GM12878 (cell line): ENCODE data around the gene ARVCF.

Experiments
- ATF3 ChIP-seq: IDR thresholded peaks from 2 replicates; pipeline ENCODE4 v1.6.1; 2011; ENCODE audit warnings: low read depth, mild to moderate bottlenecking, low read length, moderate library complexity, borderline replicate concordance; ENCODE audit errors: extremely low read depth
- CHD1 ChIP-seq: IDR thresholded peaks from 2 replicates; pipeline ENCODE4 v1.6.1; 2012; ENCODE audit warnings: low read depth, low read length, improper control_type of control experiment
- CTCF ChIP-seq, 3 experiments: IDR thresholded peaks in 2 of 3; conservative IDR thresholded peaks in 1 of 3; 2 replicates each; pipeline ENCODE4 v1.5.1; 2011; ENCODE audit warnings: low read depth in 3 of 3, low read length in 3 of 3, mild to moderate bottlenecking in 3 of 3, control low read depth in 2 of 3, moderate library complexity in 2 of 3, inconsistent platforms in 1 of 3, mixed read lengths in 1 of 3; ENCODE audit not compliant: control insufficient read depth in 2 of 3, insufficient read depth in 1 of 3; ENCODE audit errors: extremely low read depth in 1 of 3
- EZH2 ChIP-seq: IDR thresholded peaks from 2 replicates; pipeline ENCODE4 v1.6.1; 2012; ENCODE audit warnings: low read depth, mild to moderate bottlenecking, control low read depth, inconsistent platforms, low read length, borderline replicate concordance; ENCODE audit not compliant: control insufficient read depth
- HDAC2 ChIP-seq: fragments of 200-600 bp; sonication (generic); IDR thresholded peaks from 2 replicates; pipeline ENCODE4 v1.6.1; 2017
- NFYB ChIP-seq: IDR thresholded peaks from 2 replicates; pipeline ENCODE4 v1.6.1; 2011; ENCODE audit warnings: low read depth, mild to moderate bottlenecking, low read length, improper control_type of control experiment, moderate library complexity; ENCODE audit not compliant: insufficient read depth
- POLR2A ChIP-seq: IDR thresholded peaks from 2 replicates; pipeline ENCODE4 v1.6.1; 2011; ENCODE audit warnings: low read depth, mild to moderate bottlenecking, low read length
- POLR2AphosphoS5 ChIP-seq: IDR thresholded peaks from 2 replicates; pipeline ENCODE4 v1.6.1; 2011; ENCODE audit warnings: mild to moderate bottlenecking, low read length, inconsistent platforms
- RCOR1 ChIP-seq: conservative IDR thresholded peaks from 2 replicates; pipeline ENCODE4 v1.6.1; 2012; ENCODE audit warnings: low read depth, low read length, improper control_type of control experiment
- SRF ChIP-seq, 2 experiments: IDR thresholded peaks; 2 replicates each; pipeline ENCODE4 v1.6.1; 2011; ENCODE audit warnings: low read depth in 2 of 2, low read length in 2 of 2, mild to moderate bottlenecking in 1 of 2, moderate library complexity in 1 of 2
- STAT1 ChIP-seq: fragments of 450-650 bp; conservative IDR thresholded peaks from 2 replicates; pipeline ENCODE4 v1.6.1; 2014; ENCODE audit warnings: antibody characterized with exemption, mild to moderate bottlenecking

- no peak for TF ChIP-seq RCOR1
- TF ChIP-seq ATF3 = no peak
- no peak for TF ChIP-seq CTCF (IDR thresholded peaks at IDR 0.05 in 2 of 3, conservative IDR thresholded peaks at IDR 0.05 in 1 of 3; ENCODE audit: control insufficient read depth in 2 of 3, extremely low read depth in 1 of 3, insufficient read depth in 1 of 3, low read depth in 3 of 3, low read length in 3 of 3)
- peak; percentile 96 for TF ChIP-seq NFYB
- TF ChIP-seq EZH2 = no peak
- peak; percentile 90 for TF ChIP-seq POLR2A
- TF ChIP-seq SRF (IDR thresholded peaks at IDR 0.05; ENCODE audit: low read depth in 2 of 2, low read length in 2 of 2) = no peak
- peak; percentile 83 for TF ChIP-seq POLR2AphosphoS5
- no peak for TF ChIP-seq HDAC2
- no peak; the same call in 1 of the 2 replicates for TF ChIP-seq CHD1
- 0 out of 2 replicates have a peak, but pooled peaks have one; percentile 39 for TF ChIP-seq STAT1
Observed at GRCh38 chr22:20020533-20021195, 4.0 kb upstream of the ARVCF start, which contains the start of gene TANGO2.
